K562 (cell line): ENCODE data around the gene ST6GALNAC6. TPM values are rescaled to one million over a fixed set of nuclear protein-coding genes. Genes with fewer than 3 reads are reported as not detected.

ENCODE experiments used
- C11orf30 ChIP-seq: fragments of 450-650 bp; IDR thresholded peaks from 2 replicates; pipeline ENCODE4 v1.6.1; 2016; ENCODE audit warnings: low read depth, mild to moderate bottlenecking
- CAMTA2 ChIP-seq: fragments of 250-450 bp; sonication (Bioruptor Pico); conservative IDR thresholded peaks from 2 replicates; pipeline ENCODE4 v1.5.1; 2022
- CHD1 ChIP-seq: fragments of 200-600 bp; sonication (generic); IDR thresholded peaks from one replicate; pipeline ENCODE4 v1.6.1; 2012; ENCODE audit warnings: mild to moderate bottlenecking, moderate library complexity, low read length, inconsistent platforms
- CREBBP ChIP-seq: IDR thresholded peaks from one replicate; pipeline ENCODE4 v1.6.1; 2012; ENCODE audit warnings: low read depth, mild to moderate bottlenecking, control low read depth, inconsistent platforms, low read length
- DDX20 ChIP-seq: fragments of 450-650 bp; IDR thresholded peaks from 2 replicates; pipeline ENCODE4 v1.6.1; 2016; ENCODE audit warnings: missing genetic modification characterization, low read depth, mild to moderate bottlenecking, missing compliant biosample characterization, moderate library complexity
- ETV1 ChIP-seq: fragments of 450-650 bp; conservative IDR thresholded peaks from 2 replicates; pipeline ENCODE4 v1.6.1; 2016; ENCODE audit warnings: missing genetic modification characterization, control low read depth, low read depth, missing compliant biosample characterization
- ETV5 ChIP-seq: sonication (generic); formaldehyde crosslinking; IDR thresholded peaks from 2 replicates; pipeline ENCODE4 v1.4.0; 2020; ENCODE audit warnings: low read depth, mild to moderate bottlenecking, missing genetic modification reagents
- FOXA3 ChIP-seq, 2 experiments: fragments of 450-650 bp in 1 of 2; sonication (generic) in 1 of 2; formaldehyde crosslinking; IDR thresholded peaks in 1 of 2; conservative IDR thresholded peaks in 1 of 2; 2 replicates each; pipeline versions ENCODE4 v1.4.0 to v1.8.0; 2020 to 2022; ENCODE audit warnings: mild to moderate bottlenecking in 2 of 2, missing genetic modification reagents in 1 of 2
- HDGF ChIP-seq: fragments of 450-650 bp; IDR thresholded peaks from 2 replicates; pipeline ENCODE4 v1.6.1; 2016
- KDM4B ChIP-seq, 2 experiments: fragments of 450-650 bp in 1 of 2; sonication (generic) in 1 of 2; IDR thresholded peaks; 2 replicates each; pipeline ENCODE4 v1.6.1; 2016 to 2017; ENCODE audit warnings: borderline replicate concordance in 2 of 2, antibody characterized with exemption in 1 of 2, low read depth in 1 of 2, mild to moderate bottlenecking in 1 of 2
- MAFK ChIP-seq: IDR thresholded peaks from 2 replicates; pipeline ENCODE4 v1.6.1; 2011; ENCODE audit warnings: low read length, improper control_type of control experiment
- NCOA1 ChIP-seq: fragments of 450-650 bp; IDR thresholded peaks from 2 replicates; pipeline ENCODE4 v1.6.1; 2016; ENCODE audit warnings: low read depth
- NELFE ChIP-seq: IDR thresholded peaks from 2 replicates; pipeline ENCODE4 v1.6.1; 2011; ENCODE audit warnings: mild to moderate bottlenecking; ENCODE audit not compliant: insufficient read depth, insufficient read length
- NR2C1 ChIP-seq, 2 experiments: fragments of 450-650 bp; IDR thresholded peaks; 2 replicates each; pipeline ENCODE4 v1.6.1; 2017; ENCODE audit warnings: mild to moderate bottlenecking in 2 of 2, antibody characterized with exemption in 1 of 2, inconsistent platforms in 1 of 2, missing compliant biosample characterization in 1 of 2, missing genetic modification characterization in 1 of 2
- POLR2A ChIP-seq: fragments of 450-650 bp; conservative IDR thresholded peaks from 2 replicates; pipeline ENCODE4 v1.6.1; 2016
- POLR3G ChIP-seq: IDR thresholded peaks from 2 replicates; pipeline ENCODE4 v1.6.1; 2011; ENCODE audit not compliant: insufficient read length, insufficient replicate concordance; ENCODE audit errors: extremely low read depth
- PTRF ChIP-seq: fragments of 450-650 bp; IDR thresholded peaks from 2 replicates; pipeline ENCODE4 v1.6.1; 2016; ENCODE audit warnings: mild to moderate bottlenecking, missing genetic modification characterization, missing compliant biosample characterization
- TBP ChIP-seq: optimal IDR thresholded peaks from 2 replicates; pipeline ENCODE3; 2011; ENCODE audit warnings: low read depth, low read length, improper control_type of control experiment
- ZKSCAN8 ChIP-seq: fragments of 200-800 bp; sonication (Bioruptor generic); IDR thresholded peaks from 2 replicates; pipeline ENCODE4 v1.6.1; 2016; ENCODE audit warnings: missing genetic modification characterization, missing compliant biosample characterization
- ZNF133 ChIP-seq: fragments of 250-450 bp; sonication (Bioruptor Pico); IDR thresholded peaks from 2 replicates; pipeline ENCODE4 v1.4.0; 2020; ENCODE audit warnings: mild to moderate bottlenecking
- ZNF79 ChIP-seq: fragments of 250-450 bp; sonication (Bioruptor Pico); IDR thresholded peaks from 2 replicates; pipeline ENCODE4 v1.4.0; 2020; ENCODE audit warnings: low read depth, mild to moderate bottlenecking, moderate library complexity
- polyA plus RNA-seq, 8 experiments: library from polyadenylated mRNA; depleted of rRNA in 4 of 8; stranded (reverse) in 5 of 8; unstranded in 3 of 8; fragments of >200 nt; fragmentation: Nextera tagmentation in 2 of 8; fragmentation: Illumina TruSeq in 1 of 8; extraction: Ambion mirVana in 2 of 8; extraction: Trizol in 1 of 8; gene quantifications; 2 replicates each; pipeline versions ENCODE4 v1.2.1 to v1.2.3, GENCODE V29; 2011 to 2014; ENCODE audit warnings: inconsistent platforms in 1 of 8, missing spikeins in 1 of 8
- total RNA-seq, 7 experiments: library from RNA; depleted of rRNA in 6 of 7; stranded (reverse); fragments of >200 nt in 6 of 7; fragmentation: Illumina TruSeq in 2 of 7; extraction: Trizol in 2 of 7; gene quantifications; 2 replicates each; pipeline versions ENCODE4 v1.2.1 to v1.2.3, GENCODE V29; 2011 to 2021; ENCODE audit warnings: low replicate concordance in 1 of 7
- TF ChIP-seq, protein P1 (sequence below): sonication (generic); formaldehyde crosslinking; IDR thresholded peaks from 2 replicates; pipeline ENCODE4 v1.8.0; 2022; ENCODE audit warnings: missing genetic modification reagents, mild to moderate bottlenecking, borderline replicate concordance
- TF ChIP-seq, protein P2 (sequence below): fragments of 450-650 bp; IDR thresholded peaks from 2 replicates; pipeline ENCODE4 v1.6.1; 2016
- TF ChIP-seq, protein P3 (sequence below): fragments of 450-650 bp; IDR thresholded peaks from 2 replicates; pipeline ENCODE4 v1.6.1; 2016; ENCODE audit warnings: antibody characterized with exemption

ST6GALNAC6 gene
- total and polyA plus RNA-seq, 9 of the 15 experiments (the other 6 are each of a cell fraction or from before 2014, with no cell fraction given): 0.13 to 23.0 (median 14.5) TPM

DNA sequence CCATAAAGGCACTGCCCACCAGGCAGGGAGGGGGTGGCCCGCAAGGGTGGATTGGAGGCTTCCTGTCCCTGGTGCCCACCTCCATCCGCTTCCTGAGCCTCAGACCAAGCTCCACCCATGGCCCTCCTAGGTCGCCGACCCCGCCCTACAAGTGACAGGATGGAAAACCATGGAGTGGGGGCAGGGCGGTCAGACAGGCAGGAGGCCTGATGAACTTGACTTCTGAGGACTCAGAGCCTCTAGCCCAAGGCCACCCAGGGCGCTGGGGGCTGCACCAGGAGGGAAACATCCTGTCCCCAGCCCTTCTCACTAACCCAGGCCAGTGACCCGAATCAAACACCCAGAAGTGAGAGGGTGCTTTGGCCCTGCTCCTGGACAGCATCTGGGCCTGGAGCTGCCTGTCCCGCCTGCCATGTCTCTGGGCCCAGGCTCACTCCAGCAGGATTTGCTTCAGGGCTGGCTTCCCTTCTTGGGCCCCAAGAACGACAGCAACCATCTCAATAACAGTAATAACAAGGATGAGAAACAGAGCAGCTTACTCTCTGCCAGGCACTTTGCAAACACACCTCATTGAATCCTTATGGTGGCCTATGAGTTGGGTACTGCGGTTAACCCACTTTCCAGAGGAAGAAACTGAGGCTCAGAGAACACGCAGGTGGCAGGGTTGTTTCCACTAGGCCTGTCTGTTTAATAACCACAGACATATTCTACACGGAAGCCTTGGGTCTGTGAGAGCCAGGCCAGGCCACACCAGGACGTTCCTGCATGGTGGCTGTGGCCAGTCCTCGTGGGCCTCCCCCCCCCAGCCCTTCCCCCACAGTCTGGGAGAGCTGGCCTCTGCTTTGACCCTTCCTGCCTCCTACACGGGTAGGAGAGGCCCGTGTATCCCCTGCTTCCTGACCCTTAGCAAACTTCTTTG is 4.4 kb upstream of the ST6GALNAC6 start (continued):
- peak; percentile 54; the same call in 1 of the 2 replicates for TF ChIP-seq ETV5 (CRISPR knock-in tag)
- no peak for TF ChIP-seq ZKSCAN8
- TF ChIP-seq POLR3G: no peak
- peak; percentile 55; the same call in 1 of the 2 replicates for TF ChIP-seq NR2C1 (IDR thresholded peaks at IDR 0.05)
- peak; percentile 52; the same call in 1 of the 2 replicates for TF ChIP-seq NR2C1 (tag; IDR thresholded peaks at IDR 0.05)
- TF ChIP-seq ETV1 (tag): peak; percentile 45
- TF ChIP-seq MAFK: no peak
- no peak for TF ChIP-seq NCOA1
- TF ChIP-seq POLR2A: peak; percentile 69
- no peak for TF ChIP-seq CHD1
- TF ChIP-seq ZNF79 (CRISPR knock-in tag): no peak
- TF ChIP-seq, protein P1, sequence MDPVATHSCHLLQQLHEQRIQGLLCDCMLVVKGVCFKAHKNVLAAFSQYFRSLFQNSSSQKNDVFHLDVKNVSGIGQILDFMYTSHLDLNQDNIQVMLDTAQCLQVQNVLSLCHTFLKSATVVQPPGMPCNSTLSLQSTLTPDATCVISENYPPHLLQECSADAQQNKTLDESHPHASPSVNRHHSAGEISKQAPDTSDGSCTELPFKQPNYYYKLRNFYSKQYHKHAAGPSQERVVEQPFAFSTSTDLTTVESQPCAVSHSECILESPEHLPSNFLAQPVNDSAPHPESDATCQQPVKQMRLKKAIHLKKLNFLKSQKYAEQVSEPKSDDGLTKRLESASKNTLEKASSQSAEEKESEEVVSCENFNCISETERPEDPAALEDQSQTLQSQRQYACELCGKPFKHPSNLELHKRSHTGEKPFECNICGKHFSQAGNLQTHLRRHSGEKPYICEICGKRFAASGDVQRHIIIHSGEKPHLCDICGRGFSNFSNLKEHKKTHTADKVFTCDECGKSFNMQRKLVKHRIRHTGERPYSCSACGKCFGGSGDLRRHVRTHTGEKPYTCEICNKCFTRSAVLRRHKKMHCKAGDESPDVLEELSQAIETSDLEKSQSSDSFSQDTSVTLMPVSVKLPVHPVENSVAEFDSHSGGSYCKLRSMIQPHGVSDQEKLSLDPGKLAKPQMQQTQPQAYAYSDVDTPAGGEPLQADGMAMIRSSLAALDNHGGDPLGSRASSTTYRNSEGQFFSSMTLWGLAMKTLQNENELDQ: no peak
- no peak for TF ChIP-seq CREBBP
- no peak for TF ChIP-seq PTRF (tag)
- no peak for TF ChIP-seq NELFE
- TF ChIP-seq FOXA3 (CRISPR knock-in tag; conservative IDR thresholded peaks at IDR 0.05 in 1 of 2, IDR thresholded peaks at IDR 0.05 in 1 of 2): no peak; a peak in 1 of 4 replicates
- TF ChIP-seq KDM4B (IDR thresholded peaks at IDR 0.05; ENCODE audit: borderline replicate concordance in 2 of 2, low read depth in 1 of 2): peak in 1 of 2 experiments; percentile 31; a peak in 1 of 4 replicates
- 0 out of 2 replicates have a peak, but pooled peaks have one; percentile 58 for TF ChIP-seq HDGF
- TF ChIP-seq, protein P2, sequence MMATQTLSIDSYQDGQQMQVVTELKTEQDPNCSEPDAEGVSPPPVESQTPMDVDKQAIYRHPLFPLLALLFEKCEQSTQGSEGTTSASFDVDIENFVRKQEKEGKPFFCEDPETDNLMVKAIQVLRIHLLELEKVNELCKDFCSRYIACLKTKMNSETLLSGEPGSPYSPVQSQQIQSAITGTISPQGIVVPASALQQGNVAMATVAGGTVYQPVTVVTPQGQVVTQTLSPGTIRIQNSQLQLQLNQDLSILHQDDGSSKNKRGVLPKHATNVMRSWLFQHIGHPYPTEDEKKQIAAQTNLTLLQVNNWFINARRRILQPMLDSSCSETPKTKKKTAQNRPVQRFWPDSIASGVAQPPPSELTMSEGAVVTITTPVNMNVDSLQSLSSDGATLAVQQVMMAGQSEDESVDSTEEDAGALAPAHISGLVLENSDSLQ: peak; percentile 81
- TF ChIP-seq C11orf30: no peak
- peak; percentile 49 for TF ChIP-seq TBP
- no peak for TF ChIP-seq CAMTA2 (CRISPR knock-in tag)
- TF ChIP-seq, protein P3, sequence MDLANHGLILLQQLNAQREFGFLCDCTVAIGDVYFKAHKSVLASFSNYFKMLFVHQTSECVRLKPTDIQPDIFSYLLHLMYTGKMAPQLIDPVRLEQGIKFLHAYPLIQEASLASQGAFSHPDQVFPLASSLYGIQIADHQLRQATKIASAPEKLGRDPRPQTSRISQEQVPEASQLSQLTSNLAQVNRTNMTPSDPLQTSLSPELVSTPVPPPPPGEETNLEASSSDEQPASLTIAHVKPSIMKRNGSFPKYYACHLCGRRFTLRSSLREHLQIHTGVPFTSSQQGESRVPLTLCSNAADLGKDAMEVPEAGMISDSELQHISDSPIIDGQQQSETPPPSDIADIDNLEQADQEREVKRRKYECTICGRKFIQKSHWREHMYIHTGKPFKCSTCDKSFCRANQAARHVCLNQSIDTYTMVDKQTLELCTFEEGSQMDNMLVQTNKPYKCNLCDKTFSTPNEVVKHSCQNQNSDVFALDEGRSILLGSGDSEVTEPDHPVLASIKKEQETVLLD: peak; percentile 18; the same call in 1 of the 2 replicates
- no peak for TF ChIP-seq ZNF133
- TF ChIP-seq DDX20 (tag): no peak
